Adrenal gland (tissue), 12 donors: Measurements from ENCODE around the gene AP2A1. TPM values are rescaled to one million over a fixed set of nuclear protein-coding genes. Genes with fewer than 3 reads are reported as not detected.

Experiments used
- DNase-seq, 7 donors: peaks; one replicate each; pipeline ENCODE4 v3.0.0-alpha.2; 2019 to 2020
- H3K27ac ChIP-seq, 5 donors: fragments of 200-600 bp; sonication (generic) in 4 of 5; 1 replicate in 3 of 5; 2 replicates in 2 of 5; pipeline versions ENCODE4 v1.5.1 to v1.8.0; 2016 to 2020; ENCODE audit warnings: mild to moderate bottlenecking in 1 of 5
- H3K27me3 ChIP-seq: fragments of 200-600 bp; 2 replicates; pipeline ENCODE4 v1.8.0; 2021
- H3K36me3 ChIP-seq, 2 donors: fragments of 200-600 bp; replicated peaks in 1 of 2; 1 replicate in 1 of 2; 2 replicates in 1 of 2; pipeline versions ENCODE4 v1.5.1 to v1.8.0; 2018 to 2022
- H3K4me1 ChIP-seq, 2 donors: fragments of 200-600 bp; replicated peaks in 1 of 2; 1 replicate in 1 of 2; 2 replicates in 1 of 2; pipeline versions ENCODE4 v1.5.1 to v1.8.0; 2018 to 2021
- H3K4me3 ChIP-seq, 4 donors: fragments of 200-600 bp; sonication (generic) in 3 of 4; one replicate each; pipeline ENCODE4 v1.5.1; 2016 to 2018
- H3K9me3 ChIP-seq, 3 donors: fragments of 200-600 bp; sonication (generic) in 1 of 3; replicated peaks in 1 of 3; 1 replicate in 2 of 3; 2 replicates in 1 of 3; pipeline versions ENCODE4 v1.5.1 to v1.8.0; 2016 to 2021
- CTCF ChIP-seq, 6 experiments: fragments of 450-650 bp in 4 of 6; fragments of 200-600 bp in 2 of 6; sonication (generic) in 1 of 6; IDR thresholded peaks; 1 replicate in 5 of 6; 2 replicates in 1 of 6; pipeline versions ENCODE4 v1.5.1 to v1.8.0; 2016 to 2021; ENCODE audit warnings: antibody characterized with exemption in 6 of 6, mild to moderate bottlenecking in 2 of 6, moderate library complexity in 1 of 6
- POLR2A ChIP-seq, 2 donors: fragments of 450-650 bp; IDR thresholded peaks; one replicate each; pipeline ENCODE4 v1.6.1; 2017; ENCODE audit warnings: antibody characterized with exemption in 2 of 2, mild to moderate bottlenecking in 2 of 2, moderate library complexity in 1 of 2
- WGBS, 4 donors: extraction: QIAGEN DNeasy Blood & Tissue Kit in 2 of 4; methylation state at CpG; one replicate each; pipeline versions ENCODE4 v1.1.5 to v1.1.7; 2013 to 2017; 5-methylcytosine and 5-hydroxymethylcytosine counted together
- intact Hi-C, 2 donors: fragments of 100-400 bp; cut with DNase I; formaldehyde crosslinking; loops; one replicate each; pipeline versions ENCODE4 v1.14.1 to v1.15.0; 2022 to 2023
- polyA plus RNA-seq, 3 donors: library from polyadenylated mRNA; stranded (reverse); fragments of 200-250 nt in 2 of 3; fragments of 350-450 nt in 1 of 3; fragmentation: Illumina TruSeq in 1 of 3; extraction: RNeasy Lipid Tissue Mini Kit (QIAGEN cat#74804) in 1 of 3; gene quantifications; one replicate each; pipeline ENCODE4 v1.2.3, GENCODE V29; 2013 to 2014
- total RNA-seq, 9 donors: library from RNA; depleted of rRNA in 4 of 9; stranded (reverse); fragments of >200 nt in 4 of 9; fragments of 120-200 nt in 1 of 9; fragmentation: NEBNext Ultra II Directional in 1 of 9; extraction: Animal tissue kit (Norgen Biotek cat#: 25700) in 1 of 9; gene quantifications; one replicate each; pipeline versions ENCODE4 v1.1.0 to v1.2.4, GENCODE V29; 2013 to 2023
- donor health status: healthy with polysubstance abuse.
- donor health status: Bipolar disorder and iron deficiency.
- donor health status: DM: yes; HTN: yes; CAD: no.
- donor health status: DM: no; HTN: no; CAD: no.
- donor health status: DM: no; HTN: no; CAD: no.
- donor health status: DM: yes; HTN: yes; CAD: no.

AP2A1 gene
- total and polyA plus RNA-seq, 12 donors: 59.8 to 455 (median 239) TPM

GRCh38 chr19:49749055-49749716 lies 17.6 kb upstream of the AP2A1 start:
- intact Hi-C loops: no loop called here
- Histone ChIP-seq H3K36me3 (no peaks in the 10 kb centered on the region), H3K27me3 (no peaks in the 10 kb centered on the region), H3K4me3 (no peak overlapping the region), H3K27ac (no peak overlapping the region), H3K9me3 (no peaks in the 10 kb centered on the region), H3K4me1 (no peaks in the 10 kb centered on the region)
- no peak for DNase-seq
- TF ChIP-seq POLR2A (IDR thresholded peaks at IDR 0.05) (no peak), CTCF (IDR thresholded peaks at IDR 0.05) (no peak)
- 75 to 85% (median 80%) methylated on average over 6 of the region's 6 CpGs for WGBS, 4 donors

GRCh38 chr19:49749771-49750170 lies 17.0 kb upstream of the AP2A1 start:
- TF ChIP-seq POLR2A (IDR thresholded peaks at IDR 0.05) (no peak), CTCF (IDR thresholded peaks at IDR 0.05) (no peak)
- Histone ChIP-seq H3K27me3 (no peaks in the 10 kb centered on the region), H3K4me3 (no peak overlapping the region), H3K4me1 (no peaks in the 10 kb centered on the region), H3K27ac (no peak overlapping the region), H3K9me3 (no peaks in the 10 kb centered on the region), H3K36me3 (no peaks in the 10 kb centered on the region)
- WGBS, 4 donors: 61 to 83% (median 70%) methylated on average over 1 of the region's 1 CpG
- DNase-seq: no peak
- intact Hi-C loops: loop anchor here in 1 of 2 donors (10.0 kb wide), 1 partner anchor 55 kb away; no protein-coding TSS in a partner anchor

- no peak overlapping the region for H3K4me3 ChIP-seq
These were observed 14.1 kb upstream of the AP2A1 start for GRCh38 chr19:49752701-49753100.

DNA sequence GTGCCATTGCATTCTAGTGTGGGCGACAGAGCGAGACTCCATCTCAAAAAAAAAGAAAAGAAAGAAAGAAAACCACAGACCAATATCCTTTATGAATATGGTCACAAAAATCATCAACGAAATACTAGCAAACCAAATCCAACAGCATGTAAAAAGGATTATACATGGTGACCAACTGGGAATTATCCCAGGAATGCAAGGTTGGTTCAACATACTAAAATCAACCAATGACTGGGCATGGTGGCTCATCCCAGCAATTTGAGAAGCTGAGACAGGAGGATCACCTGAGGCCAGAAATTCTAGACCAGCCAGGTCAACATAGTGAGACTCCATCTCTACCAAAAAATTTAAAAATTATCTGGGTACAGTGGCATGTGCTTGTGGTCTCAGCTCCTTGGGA lies 10.8 kb upstream of the AP2A1 start:
- no peak for DNase-seq
- Histone ChIP-seq H3K36me3 (no peaks in the 10 kb centered on the region), H3K27ac (no peak overlapping the region), H3K4me3 (no peak overlapping the region), H3K9me3 (no peaks in the 10 kb centered on the region), H3K27me3 (no peaks in the 10 kb centered on the region), H3K4me1 (peaks cover 7 to 8% of the 10 kb centered on the region in 2 donors)
- intact Hi-C loops: loop anchor here in 1 of 2 donors (10.0 kb wide), 1 partner anchor 49 kb away; no protein-coding TSS in a partner anchor
- WGBS, 4 donors: 92 to 98% (median 94%) methylated on average over 3 of the region's 3 CpGs
- TF ChIP-seq POLR2A (IDR thresholded peaks at IDR 0.05): no peak
- no peak for TF ChIP-seq CTCF (IDR thresholded peaks at IDR 0.05)

More at GRCh38 chr19:49752701-49753100, 14.1 kb upstream of the AP2A1 start:
- no peaks in the 10 kb centered on the region for H3K9me3 ChIP-seq
- H3K36me3 ChIP-seq: no peaks in the 10 kb centered on the region
- intact Hi-C loops: loop anchor here in 1 of 2 donors (10.0 kb wide), 1 partner anchor 52 kb away; no protein-coding TSS in a partner anchor
- H3K27ac ChIP-seq: no peak overlapping the region
- 47 to 67% (median 55%) methylated on average over 1 of the region's 1 CpG for WGBS, 4 donors
- no peak for TF ChIP-seq CTCF (IDR thresholded peaks at IDR 0.05)
- no peak for TF ChIP-seq POLR2A (IDR thresholded peaks at IDR 0.05)
- no peaks in the 10 kb centered on the region for H3K4me1 ChIP-seq
- H3K27me3 ChIP-seq: no peaks in the 10 kb centered on the region
- DNase-seq: no peak
